Body of pancreas (tissue), 4 donors: ENCODE results near the gene MACO1.
"Not testable (repeated sequence)": the region's sequence is repeated elsewhere in the genome, so short reads cannot be mapped to it uniquely, and the experiment has no call there.

Experiments used
- CTCF ChIP-seq, 7 experiments: fragments of 450-650 bp in 4 of 7; fragments of 200-600 bp in 3 of 7; sonication (generic) in 3 of 7; IDR thresholded peaks; one replicate each; pipeline ENCODE4 v1.5.1; 2016 to 2019; ENCODE audit warnings: antibody characterized with exemption in 7 of 7
- POLR2A ChIP-seq, 3 donors: fragments of 450-650 bp; IDR thresholded peaks; one replicate each; pipeline ENCODE4 v1.6.1; 2016; ENCODE audit warnings: antibody characterized with exemption in 3 of 3, mild to moderate bottlenecking in 2 of 3

- TF ChIP-seq CTCF, POLR2A (IDR thresholded peaks at IDR 0.05): not testable (repeated sequence)
Observed at GRCh38 chr1:25383090-25383489, 47.6 kb upstream of the MACO1 start.
